ENCODE measurements around the gene RAB11A. TPM values are rescaled to one million over a fixed set of nuclear protein-coding genes. Genes with fewer than 3 reads are reported as not detected.

RAB11A gene
- total RNA-seq, 2 experiments from 2014 or later, result 98.5 to 102 TPM

DNA sequence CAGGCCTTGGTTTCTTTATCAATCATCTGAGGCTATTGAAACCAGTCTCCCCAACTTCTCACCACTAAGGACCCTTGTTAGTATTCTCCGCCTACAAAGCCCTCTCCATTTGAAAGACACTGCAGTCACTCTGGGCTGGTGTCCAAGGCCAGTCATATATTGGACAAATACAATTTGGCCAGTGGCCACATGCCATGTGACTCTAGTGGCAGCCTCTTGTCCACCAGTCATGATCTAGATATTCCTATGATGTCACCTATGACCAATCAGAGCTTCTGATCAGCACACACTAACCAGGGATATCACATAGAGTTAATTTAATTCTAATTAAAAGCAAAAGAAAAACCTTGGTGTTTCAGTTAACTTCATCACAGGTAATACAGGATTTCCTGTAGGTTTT is 68.2 kb downstream of the RAB11A start:
- no peak overlapping the region for H3K4me3 Mint-ChIP-seq
- peaks cover 5% of the 10 kb centered on the region for H3K4me1 Mint-ChIP-seq (ENCODE audit: low read depth)
- no peak overlapping the region for H3K4me3 ChIP-seq (ENCODE audit: low read length)
- H3K9me3 Mint-ChIP-seq, result no peaks in the 10 kb centered on the region
- ChIA-PET CTCF (no interaction called here), POLR2A (no interaction called here)
- peaks cover 3% of the 10 kb centered on the region for H3K4me1 ChIP-seq (ENCODE audit: insufficient read depth, low read length)
- no peaks in the 10 kb centered on the region for H3K36me3 Mint-ChIP-seq (ENCODE audit: low read depth)
- H3K27ac Mint-ChIP-seq, result no peak overlapping the region
- DNase-seq (no peak), ATAC-seq (ENCODE audit: poor library complexity) (no peak)
- no peak overlapping the region for H3K27ac ChIP-seq (ENCODE audit: low read depth in 1 of 2, low read length in 2 of 2)
- TF ChIP-seq, protein P1, sequence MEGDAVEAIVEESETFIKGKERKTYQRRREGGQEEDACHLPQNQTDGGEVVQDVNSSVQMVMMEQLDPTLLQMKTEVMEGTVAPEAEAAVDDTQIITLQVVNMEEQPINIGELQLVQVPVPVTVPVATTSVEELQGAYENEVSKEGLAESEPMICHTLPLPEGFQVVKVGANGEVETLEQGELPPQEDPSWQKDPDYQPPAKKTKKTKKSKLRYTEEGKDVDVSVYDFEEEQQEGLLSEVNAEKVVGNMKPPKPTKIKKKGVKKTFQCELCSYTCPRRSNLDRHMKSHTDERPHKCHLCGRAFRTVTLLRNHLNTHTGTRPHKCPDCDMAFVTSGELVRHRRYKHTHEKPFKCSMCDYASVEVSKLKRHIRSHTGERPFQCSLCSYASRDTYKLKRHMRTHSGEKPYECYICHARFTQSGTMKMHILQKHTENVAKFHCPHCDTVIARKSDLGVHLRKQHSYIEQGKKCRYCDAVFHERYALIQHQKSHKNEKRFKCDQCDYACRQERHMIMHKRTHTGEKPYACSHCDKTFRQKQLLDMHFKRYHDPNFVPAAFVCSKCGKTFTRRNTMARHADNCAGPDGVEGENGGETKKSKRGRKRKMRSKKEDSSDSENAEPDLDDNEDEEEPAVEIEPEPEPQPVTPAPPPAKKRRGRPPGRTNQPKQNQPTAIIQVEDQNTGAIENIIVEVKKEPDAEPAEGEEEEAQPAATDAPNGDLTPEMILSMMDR (IDR thresholded peaks at IDR 0.05), result no peak
- no peaks in the 10 kb centered on the region for H3K27me3 Mint-ChIP-seq
- no peaks in the 10 kb centered on the region for H3K27me3 ChIP-seq (ENCODE audit: control insufficient read depth in 1 of 2, insufficient read depth in 2 of 2, low read length in 2 of 2)
- H3K36me3 ChIP-seq (ENCODE audit: insufficient read depth, low read length), result no peaks in the 10 kb centered on the region
- intact Hi-C loops (cut with DNase I, micrococcal nuclease), result no loop called here
- no peaks in the 10 kb centered on the region for H3K9me3 ChIP-seq (ENCODE audit: control insufficient read depth in 1 of 2, insufficient read depth in 1 of 2, low read length in 2 of 2)

DNA sequence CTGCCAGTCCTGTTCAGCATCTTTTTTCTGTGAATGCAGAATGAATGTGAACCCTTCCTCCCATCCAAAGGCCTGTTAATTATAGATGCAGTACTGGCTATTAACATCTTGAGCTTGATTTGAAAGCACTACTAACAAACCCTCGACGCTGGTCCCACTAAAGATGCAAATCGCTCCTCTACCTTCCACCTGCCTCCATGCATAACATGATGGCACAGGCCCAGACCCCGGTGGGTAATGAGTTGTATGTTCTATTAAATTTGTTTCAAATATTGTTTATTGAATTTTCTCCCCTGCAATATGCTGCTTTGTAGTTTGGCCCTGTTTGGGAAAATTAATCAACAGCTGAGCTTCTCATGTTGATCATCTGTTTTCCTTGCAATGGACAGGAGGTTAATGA is 69.3 kb downstream of the RAB11A start:
- Mint-ChIP-seq H3K4me3 (no peak overlapping the region), H3K27ac (no peak overlapping the region), H3K4me1 (ENCODE audit: low read depth) (peaks cover 6% of the 10 kb centered on the region), H3K9me3 (no peaks in the 10 kb centered on the region), H3K27me3 (no peaks in the 10 kb centered on the region), H3K36me3 (ENCODE audit: low read depth) (no peaks in the 10 kb centered on the region)
- ATAC-seq (ENCODE audit: poor library complexity) (no peak), DNase-seq (no peak)
- no peaks in the 10 kb centered on the region for H3K27me3 ChIP-seq (ENCODE audit: control insufficient read depth in 1 of 2, insufficient read depth in 2 of 2, low read length in 2 of 2)
- H3K27ac ChIP-seq (ENCODE audit: low read depth in 1 of 2, low read length in 2 of 2), result no peak overlapping the region
- H3K4me1 ChIP-seq (ENCODE audit: insufficient read depth, low read length), result peaks cover 4% of the 10 kb centered on the region
- intact Hi-C loops (cut with DNase I, micrococcal nuclease), result no loop called here
- POLR2A ChIA-PET, result no interaction called here
- no peaks in the 10 kb centered on the region for H3K36me3 ChIP-seq (ENCODE audit: insufficient read depth, low read length)
- CTCF ChIA-PET, result no interaction called here
- no peaks in the 10 kb centered on the region for H3K9me3 ChIP-seq (ENCODE audit: control insufficient read depth in 1 of 2, insufficient read depth in 1 of 2, low read length in 2 of 2)
- TF ChIP-seq, protein P1 (IDR thresholded peaks at IDR 0.05), result no peak
- H3K4me3 ChIP-seq (ENCODE audit: low read length), result no peak overlapping the region

DNA sequence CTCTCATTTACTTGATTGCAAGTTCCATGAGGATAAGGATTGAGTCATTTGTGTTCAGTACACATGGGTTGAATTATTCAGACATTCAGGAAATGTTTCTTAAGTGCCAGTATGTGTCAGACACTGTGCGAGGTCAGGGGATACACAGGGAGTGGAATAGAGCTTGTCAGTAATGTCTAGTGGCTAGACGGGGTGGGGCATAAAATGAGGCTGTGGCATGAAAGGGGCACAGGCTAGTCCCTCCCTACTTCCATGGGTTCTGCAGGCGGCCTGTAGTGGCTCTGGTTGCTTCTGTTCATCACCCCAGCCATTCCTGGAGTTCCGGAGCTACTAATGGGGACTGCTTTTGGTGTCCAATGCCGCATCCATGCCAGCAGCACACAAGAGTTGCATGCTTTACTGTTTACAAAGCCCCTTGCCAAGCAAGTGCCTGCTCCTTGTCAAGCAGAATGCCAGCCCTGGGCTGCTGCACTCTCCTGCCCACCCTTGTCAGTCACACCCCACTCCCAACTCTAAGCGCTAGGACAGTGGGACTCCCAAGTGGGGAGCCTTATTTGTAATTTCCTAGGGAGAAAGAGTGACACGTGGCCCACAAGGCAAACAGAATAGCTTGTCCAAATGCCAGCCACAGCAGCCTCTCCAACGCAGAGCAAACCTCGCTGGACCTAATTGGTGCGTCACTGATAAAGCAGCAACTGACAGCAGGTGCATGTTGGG is 70.8 kb downstream of the RAB11A start:
- CTCF ChIA-PET, result no interaction called here
- TF ChIP-seq, protein P1 (IDR thresholded peaks at IDR 0.05), result no peak

More for the DNA sequence above, 70.8 kb downstream of the RAB11A start:
- no peak overlapping the region for H3K4me3 Mint-ChIP-seq
- H3K36me3 Mint-ChIP-seq (ENCODE audit: low read depth), result no peaks in the 10 kb centered on the region
- no peaks in the 10 kb centered on the region for H3K9me3 Mint-ChIP-seq
- peaks cover 6% of the 10 kb centered on the region for H3K4me1 Mint-ChIP-seq (ENCODE audit: low read depth)
- intact Hi-C loops (cut with DNase I, micrococcal nuclease), result no loop called here
- H3K9me3 ChIP-seq (ENCODE audit: control insufficient read depth in 1 of 2, insufficient read depth in 1 of 2, low read length in 2 of 2), result no peaks in the 10 kb centered on the region
- no peaks in the 10 kb centered on the region for H3K27me3 Mint-ChIP-seq
- ATAC-seq (ENCODE audit: poor library complexity) (no peak), DNase-seq (no peak)
- H3K27me3 ChIP-seq (ENCODE audit: control insufficient read depth in 1 of 2, insufficient read depth in 2 of 2, low read length in 2 of 2), result no peaks in the 10 kb centered on the region
- H3K4me1 ChIP-seq (ENCODE audit: insufficient read depth, low read length), result peaks cover 4% of the 10 kb centered on the region
- POLR2A ChIA-PET, result no interaction called here
- no peak overlapping the region for H3K27ac ChIP-seq (ENCODE audit: low read depth in 1 of 2, low read length in 2 of 2)
- H3K27ac Mint-ChIP-seq, result no peak overlapping the region
- H3K36me3 ChIP-seq (ENCODE audit: insufficient read depth, low read length), result no peaks in the 10 kb centered on the region
- no peak overlapping the region for H3K4me3 ChIP-seq (ENCODE audit: low read length)

Data from CD4-positive, alpha-beta T cell (primary cell).